ENCODE data around the gene PPP1R27.

Gene PPP1R27

GRCh38 chr17:81821603-81822311 lies 13.1 kb downstream of the PPP1R27 start:
- H3K4me1 ChIP-seq (ENCODE audit: control insufficient read depth, insufficient read depth, low read length), result peaks cover 5% of the 10 kb centered on the region
- no peaks in the 10 kb centered on the region for H3K9me3 ChIP-seq (ENCODE audit: control insufficient read depth, insufficient read depth, low read length)
- H3K36me3 ChIP-seq (ENCODE audit: control insufficient read depth, insufficient read depth, low read length), result peaks cover 8% of the 10 kb centered on the region
- no peak overlapping the region for H3K9ac ChIP-seq (ENCODE audit: low read depth, low read length)
- H3K27me3 ChIP-seq (ENCODE audit: control insufficient read depth, insufficient read depth, low read length), result no peaks in the 10 kb centered on the region
- H3K4me3 ChIP-seq (ENCODE audit: low read depth, low read length), result no peak overlapping the region

- H3K9ac ChIP-seq (ENCODE audit: low read depth, low read length), result no peak overlapping the region
- no peak overlapping the region for H3K4me3 ChIP-seq (ENCODE audit: low read depth, low read length)
- peaks cover 5% of the 10 kb centered on the region for H3K4me1 ChIP-seq (ENCODE audit: control insufficient read depth, insufficient read depth, low read length)
- no peaks in the 10 kb centered on the region for H3K27me3 ChIP-seq (ENCODE audit: control insufficient read depth, insufficient read depth, low read length)
- no peaks in the 10 kb centered on the region for H3K9me3 ChIP-seq (ENCODE audit: control insufficient read depth, insufficient read depth, low read length)
- H3K36me3 ChIP-seq (ENCODE audit: control insufficient read depth, insufficient read depth, low read length), result peaks cover 8% of the 10 kb centered on the region
These were observed 13.7 kb downstream of the PPP1R27 start for GRCh38 chr17:81821147-81821546.

- no peak overlapping the region for H3K4me3 ChIP-seq (ENCODE audit: low read depth, low read length)
- H3K9me3 ChIP-seq (ENCODE audit: control insufficient read depth, insufficient read depth, low read length), result no peaks in the 10 kb centered on the region
- peaks cover 5% of the 10 kb centered on the region for H3K4me1 ChIP-seq (ENCODE audit: control insufficient read depth, insufficient read depth, low read length)
- no peaks in the 10 kb centered on the region for H3K27me3 ChIP-seq (ENCODE audit: control insufficient read depth, insufficient read depth, low read length)
- H3K36me3 ChIP-seq (ENCODE audit: control insufficient read depth, insufficient read depth, low read length), result peaks cover 8% of the 10 kb centered on the region
- no peak overlapping the region for H3K9ac ChIP-seq (ENCODE audit: low read depth, low read length)
These were observed 15.1 kb downstream of the PPP1R27 start for GRCh38 chr17:81819708-81820107.

GRCh38 chr17:81817758-81818147 lies 17.1 kb downstream of the PPP1R27 start:
- H3K4me3 ChIP-seq (ENCODE audit: low read depth, low read length), result no peak overlapping the region
- no peak overlapping the region for H3K9ac ChIP-seq (ENCODE audit: low read depth, low read length)
- no peaks in the 10 kb centered on the region for H3K27me3 ChIP-seq (ENCODE audit: control insufficient read depth, insufficient read depth, low read length)
- H3K36me3 ChIP-seq (ENCODE audit: control insufficient read depth, insufficient read depth, low read length), result peaks cover 2% of the 10 kb centered on the region
- peaks cover 5% of the 10 kb centered on the region for H3K4me1 ChIP-seq (ENCODE audit: control insufficient read depth, insufficient read depth, low read length)
- no peaks in the 10 kb centered on the region for H3K9me3 ChIP-seq (ENCODE audit: control insufficient read depth, insufficient read depth, low read length)

- H3K4me3 ChIP-seq (ENCODE audit: low read depth, low read length), result no peak overlapping the region
- peaks cover 5% of the 10 kb centered on the region for H3K4me1 ChIP-seq (ENCODE audit: control insufficient read depth, insufficient read depth, low read length)
- no peaks in the 10 kb centered on the region for H3K9me3 ChIP-seq (ENCODE audit: control insufficient read depth, insufficient read depth, low read length)
- no peaks in the 10 kb centered on the region for H3K36me3 ChIP-seq (ENCODE audit: control insufficient read depth, insufficient read depth, low read length)
- H3K27me3 ChIP-seq (ENCODE audit: control insufficient read depth, insufficient read depth, low read length), result no peaks in the 10 kb centered on the region
- H3K9ac ChIP-seq (ENCODE audit: low read depth, low read length), result peak overlapping the region; percentile 37
These were observed 19.2 kb downstream of the PPP1R27 start for GRCh38 chr17:81815646-81815986.

GRCh38 chr17:81814748-81815645 lies 19.9 kb downstream of the PPP1R27 start:
- H3K4me3 ChIP-seq (ENCODE audit: low read depth, low read length), result no peak overlapping the region
- peaks cover 3% of the 10 kb centered on the region for H3K4me1 ChIP-seq (ENCODE audit: control insufficient read depth, insufficient read depth, low read length)
- no peaks in the 10 kb centered on the region for H3K9me3 ChIP-seq (ENCODE audit: control insufficient read depth, insufficient read depth, low read length)
- H3K36me3 ChIP-seq (ENCODE audit: control insufficient read depth, insufficient read depth, low read length), result no peaks in the 10 kb centered on the region
- peak overlapping the region; percentile 37 for H3K9ac ChIP-seq (ENCODE audit: low read depth, low read length)
- H3K27me3 ChIP-seq (ENCODE audit: control insufficient read depth, insufficient read depth, low read length), result no peaks in the 10 kb centered on the region

- Histone ChIP-seq H3K9ac (ENCODE audit: low read depth, low read length) (no peak overlapping the region), H3K27me3 (ENCODE audit: control insufficient read depth, insufficient read depth, low read length) (no peaks in the 10 kb centered on the region), H3K9me3 (ENCODE audit: control insufficient read depth, insufficient read depth, low read length) (no peaks in the 10 kb centered on the region), H3K36me3 (ENCODE audit: control insufficient read depth, insufficient read depth, low read length) (no peaks in the 10 kb centered on the region), H3K4me3 (ENCODE audit: low read depth, low read length) (no peak overlapping the region), H3K4me1 (ENCODE audit: control insufficient read depth, insufficient read depth, low read length) (no peaks in the 10 kb centered on the region)
These were observed 20.8 kb downstream of the PPP1R27 start for GRCh38 chr17:81813861-81814683.

GRCh38 chr17:81813371-81813684 lies 21.5 kb downstream of the PPP1R27 start:
- H3K4me1 ChIP-seq (ENCODE audit: control insufficient read depth, insufficient read depth, low read length), result no peaks in the 10 kb centered on the region
- no peaks in the 10 kb centered on the region for H3K9me3 ChIP-seq (ENCODE audit: control insufficient read depth, insufficient read depth, low read length)
- no peaks in the 10 kb centered on the region for H3K27me3 ChIP-seq (ENCODE audit: control insufficient read depth, insufficient read depth, low read length)
- no peak overlapping the region for H3K9ac ChIP-seq (ENCODE audit: low read depth, low read length)
- no peak overlapping the region for H3K4me3 ChIP-seq (ENCODE audit: low read depth, low read length)
- H3K36me3 ChIP-seq (ENCODE audit: control insufficient read depth, insufficient read depth, low read length), result no peaks in the 10 kb centered on the region

- Histone ChIP-seq H3K9ac (ENCODE audit: low read depth, low read length) (no peak overlapping the region), H3K9me3 (ENCODE audit: control insufficient read depth, insufficient read depth, low read length) (no peaks in the 10 kb centered on the region), H3K4me1 (ENCODE audit: control insufficient read depth, insufficient read depth, low read length) (no peaks in the 10 kb centered on the region), H3K4me3 (ENCODE audit: low read depth, low read length) (no peak overlapping the region), H3K36me3 (ENCODE audit: control insufficient read depth, insufficient read depth, low read length) (no peaks in the 10 kb centered on the region), H3K27me3 (ENCODE audit: control insufficient read depth, insufficient read depth, low read length) (no peaks in the 10 kb centered on the region)
These were observed 22.1 kb downstream of the PPP1R27 start for GRCh38 chr17:81812571-81813370.

GRCh38 chr17:81811705-81812570 lies 22.9 kb downstream of the PPP1R27 start:
- Histone ChIP-seq H3K27me3 (ENCODE audit: control insufficient read depth, insufficient read depth, low read length) (no peaks in the 10 kb centered on the region), H3K36me3 (ENCODE audit: control insufficient read depth, insufficient read depth, low read length) (no peaks in the 10 kb centered on the region), H3K4me1 (ENCODE audit: control insufficient read depth, insufficient read depth, low read length) (no peaks in the 10 kb centered on the region), H3K9me3 (ENCODE audit: control insufficient read depth, insufficient read depth, low read length) (no peaks in the 10 kb centered on the region), H3K9ac (ENCODE audit: low read depth, low read length) (no peak overlapping the region), H3K4me3 (ENCODE audit: low read depth, low read length) (no peak overlapping the region)

Measured in iPS-15b (cell line).